Measurements from ENCODE around the gene RXRA.

RXRA gene

GRCh38 chr9:134286471-134287245 lies 39.6 kb upstream of the RXRA start:
- H2AFZ ChIP-seq: no peak overlapping the region
- H3K79me2 ChIP-seq: no peaks in the 10 kb centered on the region
- no peak overlapping the region for H3K27ac ChIP-seq
- no peaks in the 10 kb centered on the region for H3K27me3 ChIP-seq (ENCODE audit: control insufficient read depth, insufficient read depth, low read length)
- H3K9me3 ChIP-seq (ENCODE audit: control insufficient read depth, low read length): no peaks in the 10 kb centered on the region
- H3K4me1 ChIP-seq: no peaks in the 10 kb centered on the region
- H3K4me2 ChIP-seq (ENCODE audit: low read length): no peak overlapping the region
- H3K9ac ChIP-seq: no peak overlapping the region
- TF ChIP-seq, protein P1, sequence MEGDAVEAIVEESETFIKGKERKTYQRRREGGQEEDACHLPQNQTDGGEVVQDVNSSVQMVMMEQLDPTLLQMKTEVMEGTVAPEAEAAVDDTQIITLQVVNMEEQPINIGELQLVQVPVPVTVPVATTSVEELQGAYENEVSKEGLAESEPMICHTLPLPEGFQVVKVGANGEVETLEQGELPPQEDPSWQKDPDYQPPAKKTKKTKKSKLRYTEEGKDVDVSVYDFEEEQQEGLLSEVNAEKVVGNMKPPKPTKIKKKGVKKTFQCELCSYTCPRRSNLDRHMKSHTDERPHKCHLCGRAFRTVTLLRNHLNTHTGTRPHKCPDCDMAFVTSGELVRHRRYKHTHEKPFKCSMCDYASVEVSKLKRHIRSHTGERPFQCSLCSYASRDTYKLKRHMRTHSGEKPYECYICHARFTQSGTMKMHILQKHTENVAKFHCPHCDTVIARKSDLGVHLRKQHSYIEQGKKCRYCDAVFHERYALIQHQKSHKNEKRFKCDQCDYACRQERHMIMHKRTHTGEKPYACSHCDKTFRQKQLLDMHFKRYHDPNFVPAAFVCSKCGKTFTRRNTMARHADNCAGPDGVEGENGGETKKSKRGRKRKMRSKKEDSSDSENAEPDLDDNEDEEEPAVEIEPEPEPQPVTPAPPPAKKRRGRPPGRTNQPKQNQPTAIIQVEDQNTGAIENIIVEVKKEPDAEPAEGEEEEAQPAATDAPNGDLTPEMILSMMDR (IDR thresholded peaks at IDR 0.05): no peak
- no peak overlapping the region for H3K4me3 ChIP-seq (ENCODE audit: low read depth, low read length)
- H3K36me3 ChIP-seq (ENCODE audit: control insufficient read depth, insufficient read depth, low read length): no peaks in the 10 kb centered on the region

DNA sequence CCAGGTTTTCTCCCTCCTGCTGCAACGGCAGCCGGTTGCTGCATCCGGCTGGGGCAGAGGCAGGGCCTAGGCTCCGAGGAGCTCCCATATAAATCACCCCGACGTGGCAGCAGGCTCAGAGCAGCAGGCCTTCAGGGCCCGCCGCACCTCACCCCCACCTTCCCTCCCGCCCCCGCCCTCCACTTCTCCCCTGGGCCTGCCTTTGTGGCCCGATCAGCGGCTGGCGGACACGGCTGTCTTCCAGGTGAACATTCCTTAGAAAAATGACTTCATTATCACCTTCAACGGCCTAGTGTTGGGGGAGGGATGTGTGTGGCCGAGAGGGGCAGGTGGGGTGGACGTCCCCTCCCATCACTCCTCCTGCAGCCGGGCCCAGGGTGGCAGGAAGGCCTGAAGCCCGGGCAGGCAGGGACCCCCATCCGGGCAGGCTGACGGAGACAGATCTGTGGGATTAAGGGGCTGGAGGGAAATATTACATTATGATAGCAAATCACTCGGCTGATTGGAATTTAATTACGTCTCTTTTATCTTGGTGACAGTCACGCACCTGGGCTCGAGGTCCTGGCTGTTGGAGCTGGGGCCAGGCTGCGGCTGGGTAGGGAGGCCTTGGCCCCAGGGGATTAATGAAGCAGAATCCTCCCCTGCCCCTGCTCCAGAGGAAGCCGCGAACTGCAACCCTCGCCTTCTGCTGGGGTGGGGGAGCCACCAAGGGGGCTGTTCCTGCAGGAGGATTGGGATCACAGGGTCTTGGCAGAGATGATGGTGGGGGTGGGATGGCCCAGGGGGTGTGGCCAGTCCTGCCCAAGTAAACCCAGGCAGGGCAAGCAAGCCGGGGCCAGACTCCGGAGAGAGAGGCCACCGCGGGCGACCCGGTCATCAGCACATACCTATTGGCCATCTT lies 38.4 kb upstream of the RXRA start:
- no peak overlapping the region for H3K9ac ChIP-seq
- H3K79me2 ChIP-seq: no peaks in the 10 kb centered on the region
- no peaks in the 10 kb centered on the region for H3K36me3 ChIP-seq (ENCODE audit: control insufficient read depth, insufficient read depth, low read length)
- H3K27ac ChIP-seq: no peak overlapping the region
- TF ChIP-seq, protein P1 (IDR thresholded peaks at IDR 0.05): no peak
- H3K4me3 ChIP-seq (ENCODE audit: low read depth, low read length): no peak overlapping the region
- H3K27me3 ChIP-seq (ENCODE audit: control insufficient read depth, insufficient read depth, low read length): no peaks in the 10 kb centered on the region
- H3K4me2 ChIP-seq (ENCODE audit: low read length): no peak overlapping the region
- H3K9me3 ChIP-seq (ENCODE audit: control insufficient read depth, low read length): no peaks in the 10 kb centered on the region
- H3K4me1 ChIP-seq: no peaks in the 10 kb centered on the region
- H2AFZ ChIP-seq: no peak overlapping the region

GRCh38 chr9:134288746-134289145 lies 37.5 kb upstream of the RXRA start:
- Histone ChIP-seq H3K27me3 (ENCODE audit: control insufficient read depth, insufficient read depth, low read length) (no peaks in the 10 kb centered on the region), H3K9me3 (ENCODE audit: control insufficient read depth, low read length) (no peaks in the 10 kb centered on the region), H3K36me3 (ENCODE audit: control insufficient read depth, insufficient read depth, low read length) (no peaks in the 10 kb centered on the region), H3K4me3 (ENCODE audit: low read depth, low read length) (no peak overlapping the region), H3K4me2 (ENCODE audit: low read length) (no peak overlapping the region), H2AFZ (no peak overlapping the region), H3K79me2 (no peaks in the 10 kb centered on the region), H3K27ac (no peak overlapping the region), H3K4me1 (no peaks in the 10 kb centered on the region), H3K9ac (no peak overlapping the region)
- TF ChIP-seq, protein P1 (IDR thresholded peaks at IDR 0.05): no peak

GRCh38 chr9:134289241-134289875 lies 36.9 kb upstream of the RXRA start:
- H3K4me1 ChIP-seq: no peaks in the 10 kb centered on the region
- no peaks in the 10 kb centered on the region for H3K79me2 ChIP-seq
- H2AFZ ChIP-seq: no peak overlapping the region
- H3K36me3 ChIP-seq (ENCODE audit: control insufficient read depth, insufficient read depth, low read length): no peaks in the 10 kb centered on the region
- no peak overlapping the region for H3K4me2 ChIP-seq (ENCODE audit: low read length)
- TF ChIP-seq, protein P1 (IDR thresholded peaks at IDR 0.05): no peak
- no peaks in the 10 kb centered on the region for H3K9me3 ChIP-seq (ENCODE audit: control insufficient read depth, low read length)
- H3K27me3 ChIP-seq (ENCODE audit: control insufficient read depth, insufficient read depth, low read length): no peaks in the 10 kb centered on the region
- no peak overlapping the region for H3K4me3 ChIP-seq (ENCODE audit: low read depth, low read length)
- no peak overlapping the region for H3K9ac ChIP-seq
- H3K27ac ChIP-seq: no peak overlapping the region

All from parathyroid adenoma (tissue), 2 donors.